Glomerular endothelial cell (primary cell): ENCODE data around the gene IPO13. TPM values are rescaled to one million over a fixed set of nuclear protein-coding genes. Genes with fewer than 3 reads are reported as not detected.

Experiments
- DNase-seq: peaks from one replicate; pipeline ENCODE4 v3.0.0-alpha.2; 2011; ENCODE audit warnings: low read depth, low spot score; ENCODE audit errors: extremely low read depth
- total RNA-seq: library from RNA; depleted of rRNA; stranded (reverse); fragments of >200 nt; gene quantifications from 2 replicates; pipeline ENCODE4 v1.2.3, GENCODE V29; 2015

The IPO13 gene
- total RNA-seq, 1 donor from 2014 or later: 27.1 TPM

GRCh38 chr1:43986712-43987111, 40.0 kb downstream of the IPO13 start:
- DNase-seq: no peak

GRCh38 chr1:43987159-43987902, 40.6 kb downstream of the IPO13 start:
- no peak for DNase-seq

DNA sequence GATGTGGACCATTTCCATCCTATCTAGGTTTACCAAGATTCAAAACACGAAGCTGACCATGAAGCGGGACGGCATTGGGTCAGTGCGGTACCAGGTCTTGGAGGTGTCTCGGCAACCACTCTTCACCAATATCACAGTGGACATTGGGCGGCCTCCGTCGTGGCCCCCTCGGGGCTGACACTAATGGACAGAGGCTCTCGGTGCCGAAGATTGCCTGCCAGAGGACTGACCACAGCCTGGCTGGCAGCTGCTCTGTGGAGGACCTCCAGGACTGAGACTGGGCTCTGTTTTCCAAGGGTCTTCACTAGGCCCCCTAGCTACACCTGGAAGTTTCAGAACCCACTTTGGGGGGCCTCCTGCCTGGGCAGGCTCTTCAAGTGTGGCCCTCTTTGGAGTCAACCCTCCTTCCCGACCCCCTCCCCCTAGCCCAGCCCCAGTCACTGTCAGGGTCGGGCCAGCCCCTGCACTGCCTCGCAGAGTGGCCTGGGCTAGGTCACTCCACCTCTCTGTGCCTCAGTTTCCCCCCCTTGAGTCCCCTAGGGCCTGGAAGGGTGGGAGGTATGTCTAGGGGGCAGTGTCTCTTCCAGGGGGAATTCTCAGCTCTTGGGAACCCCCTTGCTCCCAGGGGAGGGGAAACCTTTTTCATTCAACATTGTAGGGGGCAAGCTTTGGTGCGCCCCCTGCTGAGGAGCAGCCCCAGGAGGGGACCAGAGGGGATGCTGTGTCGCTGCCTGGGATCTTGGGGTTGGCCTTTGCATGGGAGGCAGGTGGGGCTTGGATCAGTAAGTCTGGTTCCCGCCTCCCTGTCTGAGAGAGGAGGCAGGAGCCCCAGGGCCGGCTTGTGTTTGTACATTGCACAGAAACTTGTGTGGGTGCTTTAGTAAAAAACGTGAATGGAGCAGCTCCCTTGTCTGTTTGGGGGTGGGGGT, 43.8 kb downstream of the IPO13 start:
- DNase-seq: no peak

DNA sequence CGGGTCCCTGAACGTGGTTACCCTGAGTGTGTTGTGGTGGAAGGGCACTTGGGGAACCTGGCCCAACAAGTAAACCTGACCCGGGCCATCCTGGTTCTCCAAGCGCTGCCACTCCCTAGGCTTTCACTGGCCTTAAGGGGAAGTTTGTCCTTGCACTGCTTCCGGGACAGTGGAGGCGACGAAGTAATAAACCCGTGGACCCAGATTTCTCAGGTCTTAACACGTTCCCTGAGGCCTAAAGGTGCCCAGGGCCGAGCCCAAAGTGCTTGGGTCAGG, 44.4 kb downstream of the IPO13 start:
- no peak for DNase-seq

- DNase-seq: no peak
Measured at GRCh38 chr1:43991476-43992231, 44.9 kb downstream of the IPO13 start, which contains the start of gene CCDC24. TSS of gene CCDC24 (plus strand) at chr1:43991599. CDS start at chr1:43991879, 280 bp downstream.

DNA sequence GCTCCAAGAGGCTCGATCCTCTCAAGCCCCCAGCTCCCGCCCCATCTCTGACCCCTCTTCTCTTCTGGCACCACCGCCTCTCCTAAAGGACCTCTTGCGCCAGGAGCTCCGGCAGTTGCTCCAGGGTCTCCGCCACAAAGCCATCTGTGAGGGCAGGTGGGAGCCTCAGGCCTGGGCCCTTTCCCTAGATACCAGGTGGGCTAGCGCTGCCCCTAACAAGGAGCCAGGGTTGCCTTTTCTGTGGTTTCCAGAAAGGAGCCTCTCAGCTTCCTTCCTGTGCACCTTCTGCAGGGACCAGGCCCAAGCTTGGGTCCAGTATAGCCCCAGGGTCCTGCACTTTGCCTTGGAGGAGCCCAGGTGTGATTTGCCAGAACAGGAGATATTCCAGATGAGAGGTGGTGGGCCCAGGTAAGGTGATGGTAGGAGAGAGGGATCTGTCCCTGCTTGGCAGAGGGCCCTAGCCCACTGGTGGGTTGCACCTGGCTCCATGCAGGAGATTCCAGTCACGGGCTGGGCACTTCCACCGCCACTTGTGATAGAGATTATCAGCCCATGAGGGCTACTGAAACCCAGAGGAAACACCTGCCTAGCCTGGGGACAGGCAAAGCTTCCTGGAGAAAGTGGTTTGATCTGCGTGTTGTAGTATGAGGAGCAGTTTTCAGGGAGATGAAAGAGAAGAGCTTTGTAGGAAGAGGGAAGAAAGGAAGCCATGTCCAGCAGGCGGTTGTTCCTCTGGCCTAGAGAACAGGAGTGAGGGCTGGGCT, 45.7 kb downstream of the IPO13 start:
- no peak for DNase-seq

DNA sequence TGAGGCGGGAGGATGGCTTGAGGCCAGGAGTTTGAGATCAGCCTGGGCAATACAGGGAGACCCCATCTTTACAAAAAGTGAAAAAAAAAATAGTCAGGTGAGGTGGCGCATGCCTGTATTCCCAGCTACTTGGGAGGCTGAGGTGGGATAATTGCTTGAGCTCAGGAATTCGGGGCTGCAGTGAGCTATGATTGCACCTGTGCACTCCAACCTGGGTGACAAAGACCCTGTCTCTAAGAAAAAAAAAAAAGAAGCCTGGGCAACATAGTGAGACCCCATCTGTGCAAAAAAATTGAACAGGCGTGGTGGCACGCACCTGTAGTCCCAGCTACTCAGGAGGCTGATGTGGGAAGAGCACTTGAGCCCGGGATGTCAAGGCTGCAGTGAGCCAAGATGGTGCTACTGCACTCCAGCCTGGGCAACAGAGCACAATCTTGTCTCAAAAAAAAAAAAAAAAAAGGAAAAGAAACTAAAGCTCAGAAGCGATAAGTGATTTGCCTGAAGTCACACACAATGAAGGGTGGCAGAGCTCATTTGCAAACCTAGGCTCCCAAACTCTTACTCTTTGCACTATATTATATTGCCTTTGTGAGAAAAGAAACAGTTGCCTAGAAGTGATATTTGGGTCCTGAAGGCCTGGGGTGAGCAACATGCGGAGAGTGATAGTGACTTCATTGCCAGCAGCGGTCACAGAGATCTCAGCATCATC, 46.6 kb downstream of the IPO13 start:
- no peak for DNase-seq

DNA sequence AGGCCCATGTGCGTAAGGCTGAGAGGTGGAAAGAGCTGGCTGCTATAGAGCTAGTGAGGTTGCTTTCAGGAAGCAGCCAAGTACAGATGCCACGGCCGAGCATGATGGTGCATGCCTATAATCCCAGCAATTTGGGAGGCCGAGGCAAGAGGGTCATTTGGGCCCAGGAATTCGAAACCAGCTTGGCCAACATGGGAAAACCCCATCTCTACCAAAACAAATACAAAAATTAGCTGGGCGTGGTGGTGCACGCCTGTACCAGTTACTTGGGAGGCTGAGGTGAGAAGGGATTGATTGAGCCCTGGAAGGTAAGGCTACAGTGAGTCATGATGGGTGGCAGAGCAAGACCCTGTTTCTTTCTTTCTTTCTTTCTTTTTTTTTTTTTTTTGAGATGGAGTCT, 47.3 kb downstream of the IPO13 start:
- no peak for DNase-seq

DNA sequence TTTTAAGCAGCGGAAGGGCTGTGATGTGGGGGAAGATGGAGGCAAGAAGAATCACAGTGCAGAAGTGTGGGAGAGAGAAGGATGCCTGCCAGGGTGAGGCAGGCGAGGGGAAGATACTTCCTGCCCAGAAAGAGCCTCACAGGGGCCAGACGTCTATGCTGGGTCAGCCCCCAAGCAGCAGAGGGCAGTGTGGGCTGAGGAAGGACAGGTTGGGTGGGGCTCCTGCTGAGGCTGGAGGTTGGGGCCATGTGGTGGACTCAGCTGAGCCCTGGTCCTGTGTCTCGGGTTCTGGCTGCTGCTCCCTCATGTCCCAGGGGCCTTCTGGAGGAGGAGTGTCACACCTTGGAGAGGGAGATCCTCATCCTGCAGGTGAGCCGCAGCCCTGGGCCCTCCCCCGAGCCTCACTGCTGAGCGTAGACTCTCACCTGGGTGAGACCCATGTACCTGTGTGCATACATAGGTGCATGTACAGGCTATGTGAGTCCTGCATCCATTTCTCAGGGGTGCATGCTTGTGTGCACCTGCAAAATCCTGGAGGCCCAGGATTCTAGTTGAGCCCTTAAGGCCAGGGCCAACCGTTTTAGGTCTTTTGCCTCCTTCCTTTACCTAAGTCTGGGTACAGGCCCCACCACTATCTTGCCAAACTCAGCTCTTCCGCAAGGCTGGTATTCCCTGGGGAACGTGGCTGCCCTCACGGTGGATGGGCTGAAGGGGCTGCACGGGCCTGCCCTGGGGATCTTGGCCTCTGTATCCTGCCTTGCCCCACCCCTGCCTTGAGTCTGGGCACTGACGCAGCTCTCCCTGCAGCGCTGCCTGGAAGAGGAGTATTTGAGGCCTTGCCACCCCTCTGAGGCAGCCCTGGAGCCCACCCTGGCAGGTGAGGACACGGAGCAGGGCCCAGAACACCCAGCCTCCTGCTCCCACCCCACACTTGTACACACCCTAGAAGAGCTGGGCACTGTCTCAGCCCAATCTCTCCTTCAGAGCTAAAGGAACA, 48.3 kb downstream of the IPO13 start:
- DNase-seq: no peak

DNA sequence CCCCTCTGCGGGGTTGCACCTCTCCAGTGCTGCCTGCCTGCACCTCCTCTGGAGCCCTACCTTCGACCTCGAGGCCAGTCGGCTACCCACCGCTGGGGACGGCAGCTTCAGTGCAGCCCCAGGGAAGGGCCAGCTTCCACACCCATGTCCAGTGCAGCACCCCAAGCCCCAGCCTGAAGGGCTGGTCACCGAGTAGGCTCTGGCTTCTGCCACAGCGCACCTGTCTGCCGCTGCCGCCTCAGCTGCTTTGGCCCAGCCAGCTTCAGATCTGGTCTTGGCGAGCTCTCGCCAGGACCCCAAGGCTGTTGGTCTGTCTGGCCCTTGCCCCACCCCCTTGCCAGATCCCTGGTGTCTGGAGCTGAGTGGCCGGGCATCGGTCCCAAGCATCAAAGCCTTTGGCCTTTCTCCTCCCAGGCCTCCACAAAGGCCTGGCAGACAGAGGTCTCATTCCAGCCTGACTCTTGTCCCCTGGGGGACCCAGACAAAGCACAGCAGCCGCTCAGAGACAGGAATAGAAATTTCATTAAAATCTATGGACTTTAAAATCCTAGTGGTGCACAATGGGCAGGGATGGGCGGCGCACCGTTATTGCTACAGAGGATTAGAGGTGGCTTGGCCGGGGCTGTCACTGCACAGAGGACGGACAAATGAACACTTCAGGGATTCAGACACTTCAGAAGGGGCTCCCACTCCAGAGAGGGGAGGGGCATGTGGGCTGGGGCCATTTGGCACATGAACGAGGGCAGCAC, 49.4 kb downstream of the IPO13 start:
- no peak for DNase-seq

GRCh38 chr1:43996733-43997115, 50.0 kb downstream of the IPO13 start:
- no peak for DNase-seq

- DNase-seq: no peak
Measured at GRCh38 chr1:43997295-43997999, 50.7 kb downstream of the IPO13 start.

DNA sequence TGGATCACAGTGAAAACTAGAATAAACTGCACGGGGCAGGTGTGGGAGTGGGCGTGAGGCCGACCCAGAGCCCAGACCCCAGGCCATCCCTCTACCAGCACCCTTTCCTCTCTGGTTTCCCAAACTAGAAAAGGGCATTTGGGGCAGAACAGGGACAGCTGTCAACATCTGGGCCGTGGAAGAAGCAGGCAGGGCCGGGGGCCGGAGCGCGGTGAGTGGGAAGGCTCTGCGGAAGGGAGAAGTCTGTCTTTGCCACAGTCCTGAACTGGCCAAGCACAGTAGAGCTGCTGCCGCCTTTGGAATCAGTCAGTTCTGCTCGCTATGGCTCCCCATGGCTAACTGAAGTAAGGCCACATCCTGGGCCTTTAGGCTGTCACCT, 51.2 kb downstream of the IPO13 start:
- DNase-seq: no peak

DNA sequence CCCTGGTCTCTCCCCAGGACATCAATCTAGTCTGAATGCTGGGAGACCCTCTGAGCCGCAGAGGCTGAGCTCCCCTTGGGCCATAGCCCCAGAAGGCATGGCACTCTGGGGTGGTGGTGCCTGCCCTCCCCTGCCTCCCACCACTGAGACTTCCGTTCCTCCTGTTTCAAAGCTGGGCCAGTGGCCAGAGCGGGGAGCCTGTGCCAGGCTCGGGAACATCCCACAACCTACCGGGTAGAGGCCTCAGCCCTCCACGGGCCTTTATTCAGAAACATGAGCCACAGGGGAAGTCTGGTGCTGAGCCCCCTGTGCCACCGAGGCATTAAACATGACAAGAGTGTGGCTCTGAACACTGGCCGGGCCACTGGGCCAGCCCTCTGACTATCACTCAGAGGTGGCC, 52.7 kb downstream of the IPO13 start:
- DNase-seq: no peak

DNA sequence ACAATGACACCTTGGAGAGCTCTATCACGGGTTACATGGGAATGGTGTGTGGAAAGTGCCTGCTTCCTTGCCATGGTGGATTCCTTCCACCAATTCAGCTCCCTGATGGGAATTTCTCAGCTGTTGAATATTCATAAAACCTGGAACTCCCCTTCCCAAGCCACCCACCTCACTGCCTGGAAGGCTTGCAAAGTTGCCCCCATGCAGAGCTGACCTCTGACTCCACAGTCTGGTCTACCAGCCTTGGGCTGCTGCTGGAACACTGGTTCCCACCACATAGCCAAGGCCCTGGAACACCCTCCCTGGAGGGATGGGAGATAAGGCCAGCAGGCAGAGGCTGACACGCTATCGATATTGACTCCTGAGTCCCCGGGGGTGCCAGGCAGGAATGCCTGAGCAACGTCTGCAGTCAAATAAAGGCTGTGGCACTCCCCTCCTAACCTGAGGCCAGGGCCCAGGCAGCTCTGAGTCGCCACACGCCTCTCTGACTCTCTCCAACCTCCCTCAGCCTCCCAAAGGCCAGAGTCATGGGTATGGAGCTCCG, 53.4 kb downstream of the IPO13 start:
- no peak for DNase-seq

DNA sequence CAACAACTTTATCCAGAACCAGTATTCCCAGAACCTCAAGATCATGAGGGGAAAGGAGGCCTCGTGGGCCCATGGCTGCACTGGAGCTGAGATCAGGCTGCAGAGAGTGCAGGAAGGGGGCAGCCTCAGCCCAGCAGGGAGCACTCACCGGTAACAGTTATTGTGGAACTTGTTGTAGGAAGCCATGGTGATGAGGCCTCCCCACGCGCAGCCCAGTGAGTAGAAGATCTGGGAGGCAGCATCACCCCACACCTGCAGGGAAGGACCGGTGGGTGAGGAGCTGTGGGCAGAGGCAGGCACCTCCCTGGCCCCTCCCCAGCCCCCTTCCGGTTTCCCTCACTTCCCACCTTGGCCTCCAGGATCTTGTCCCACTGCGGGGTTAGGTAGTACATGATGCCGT, 55.4 kb downstream of the IPO13 start:
- no peak for DNase-seq

DNA sequence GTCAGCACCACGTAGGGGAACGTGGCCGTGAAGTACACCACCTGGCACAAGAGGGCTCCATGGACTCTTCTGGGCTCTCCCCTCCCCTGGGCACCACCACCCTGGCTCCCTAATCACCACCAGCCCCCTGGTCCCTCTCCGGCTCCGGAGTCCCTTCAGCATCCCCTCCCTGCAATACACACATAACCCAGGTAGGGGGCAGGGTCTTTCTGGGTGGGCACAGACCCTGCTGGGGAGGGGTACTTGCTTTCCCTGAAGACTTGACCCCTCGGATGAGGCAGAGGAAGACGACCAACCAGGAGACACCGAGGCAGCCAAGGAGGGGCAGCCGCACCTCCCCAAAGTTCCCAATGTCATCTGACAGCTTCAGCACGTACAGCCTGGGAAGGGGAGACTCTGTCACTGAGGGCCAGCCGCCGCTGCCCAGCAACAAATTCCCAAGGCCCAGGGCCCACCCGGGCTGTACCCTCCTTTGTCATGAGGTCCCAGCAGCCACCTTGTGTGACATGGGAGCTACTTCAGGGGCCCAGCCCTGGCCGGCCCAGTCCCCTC, 55.9 kb downstream of the IPO13 start:
- DNase-seq: no peak
